CD4-positive, alpha-beta memory T cell (primary cell): ENCODE data around the gene ITGA2B. TPM values are rescaled to one million over a fixed set of nuclear protein-coding genes. Genes with fewer than 3 reads are reported as not detected.

Source experiments
- CTCF ChIA-PET: fragments of 350-600 bp; sonication (Branson Sonifier 250); formaldehyde crosslinking; loops from one replicate; lab custom pipeline; 2021; ENCODE audit warnings: inconsistent platforms; ENCODE audit not compliant: partially characterized antibody; lab: Charles Lee
- POLR2A ChIA-PET: fragments of 350-600 bp; sonication (Branson Sonifier 250); formaldehyde crosslinking; loops from one replicate; lab custom pipeline; 2021; ENCODE audit not compliant: partially characterized antibody; lab: Charles Lee
- DNase-seq, 5 donors: peaks; one replicate each; pipeline versions ENCODE4 v3.0.0 to v3.0.0-alpha.2; 2020 to 2022; ENCODE audit warnings: mixed read lengths in 1 of 5
- H3K27ac ChIP-seq: one replicate; pipeline ENCODE4 v1.7.0; 2013; ENCODE audit warnings: low read depth, low read length
- H3K27me3 ChIP-seq: 2 replicates; pipeline ENCODE4 v1.7.0; 2013; ENCODE audit warnings: mild to moderate bottlenecking, low read length, moderate library complexity; ENCODE audit not compliant: insufficient read depth
- H3K36me3 ChIP-seq: 2 replicates; pipeline ENCODE4 v1.7.0; 2013; ENCODE audit warnings: mild to moderate bottlenecking, low read length, moderate library complexity; ENCODE audit not compliant: insufficient read depth
- H3K4me1 ChIP-seq: 2 replicates; pipeline ENCODE4 v1.7.0; 2013; ENCODE audit warnings: mild to moderate bottlenecking, low read length, moderate library complexity; ENCODE audit not compliant: insufficient read depth
- H3K4me3 ChIP-seq, 2 donors: one replicate each; pipeline ENCODE4 v1.7.0; 2013; ENCODE audit warnings: low read length in 2 of 2, mild to moderate bottlenecking in 1 of 2
- H3K9me3 ChIP-seq, 2 donors: one replicate each; pipeline ENCODE4 v1.7.0; 2013; ENCODE audit warnings: low read length in 2 of 2, control low read depth in 1 of 2; ENCODE audit not compliant: control insufficient read depth in 1 of 2
- H3K27ac Mint-ChIP-seq, 7 donors: one replicate each; pipeline ENCODE4 v1.8.0; 2020 to 2021; ENCODE audit warnings: mixed read lengths in 7 of 7, mild to moderate bottlenecking in 6 of 7, inconsistent platforms in 3 of 7, moderate library complexity in 3 of 7
- H3K27me3 Mint-ChIP-seq, 2 donors: one replicate each; pipeline ENCODE4 v1.8.0; 2020 to 2021; ENCODE audit warnings: mixed read lengths in 2 of 2
- H3K36me3 Mint-ChIP-seq, 2 donors: one replicate each; pipeline ENCODE4 v1.8.0; 2020 to 2021; ENCODE audit warnings: mixed read lengths in 2 of 2, inconsistent platforms in 1 of 2, mild to moderate bottlenecking in 1 of 2
- H3K4me1 Mint-ChIP-seq, 4 donors: one replicate each; pipeline ENCODE4 v1.8.0; 2020 to 2021; ENCODE audit warnings: mixed read lengths in 4 of 4, mild to moderate bottlenecking in 1 of 4
- H3K4me3 Mint-ChIP-seq, 8 donors: one replicate each; pipeline ENCODE4 v1.8.0; 2020 to 2021; ENCODE audit warnings: mixed read lengths in 8 of 8, mild to moderate bottlenecking in 7 of 8, moderate library complexity in 6 of 8, inconsistent platforms in 3 of 8
- H3K9me3 Mint-ChIP-seq, 8 donors: one replicate each; pipeline ENCODE4 v1.8.0; 2020 to 2021; ENCODE audit warnings: mixed read lengths in 8 of 8, mild to moderate bottlenecking in 5 of 8, inconsistent platforms in 3 of 8, moderate library complexity in 1 of 8
- intact Hi-C: fragments of 100-400 bp; cut with micrococcal nuclease; formaldehyde crosslinking; loops from one replicate; pipeline ENCODE4 v1.15.1; 2023
- polyA plus RNA-seq, 2 donors: library from polyadenylated mRNA; unstranded; fragments of 300-500 nt; fragmentation: Illumina TruSeq; gene quantifications; one replicate each; pipeline ENCODE4 v1.2.3, GENCODE V29; 2021
- total RNA-seq, 2 experiments: library from RNA; stranded (reverse); gene quantifications; one replicate each; pipeline ENCODE4 v1.2.3, GENCODE V29; 2021

ITGA2B gene
- total and polyA plus RNA-seq, 4 experiments from 2014 or later: 0.44 to 1.0 TPM; not detected in 2

DNA sequence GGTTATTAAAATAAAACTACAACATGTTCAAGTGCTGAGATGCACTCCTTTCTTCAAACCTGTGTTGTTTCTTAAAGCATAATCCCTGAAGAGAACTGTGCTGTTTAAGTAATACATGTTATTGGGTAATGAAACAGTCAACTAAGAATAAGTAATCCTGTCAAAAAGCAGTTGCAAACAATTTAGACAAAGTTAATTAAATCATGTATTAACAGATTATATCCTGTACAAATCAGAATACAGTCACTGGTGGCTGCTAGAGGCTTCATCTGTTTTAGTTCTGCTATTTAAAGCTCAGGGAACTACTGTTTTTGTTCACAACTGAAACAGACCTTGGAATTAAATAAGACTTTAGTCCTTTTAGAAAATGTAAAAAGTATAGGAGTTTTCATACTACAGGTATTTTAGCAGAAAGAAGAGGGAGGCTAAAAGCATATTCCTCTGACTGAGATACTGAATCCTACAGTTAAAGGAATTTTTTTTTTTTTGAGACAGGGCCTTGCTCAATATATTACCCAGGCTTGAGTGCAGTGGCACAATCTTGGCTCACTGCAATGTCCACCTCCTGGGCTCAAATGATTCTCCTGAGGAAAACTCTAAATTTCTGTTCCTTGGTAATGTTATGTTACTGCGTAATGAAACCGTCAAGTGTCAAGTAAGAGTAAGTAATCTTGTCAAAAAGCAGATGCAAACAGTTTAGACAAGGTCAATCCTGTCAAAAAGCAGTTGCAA lies 27.3 kb upstream of the ITGA2B start:
- Histone ChIP-seq H3K27me3 (no peaks in the 10 kb centered on the region), H3K9me3 (no peaks in the 10 kb centered on the region), H3K4me1 (no peaks in the 10 kb centered on the region), H3K27ac (no peak overlapping the region), H3K36me3 (peaks cover 13% of the 10 kb centered on the region), H3K4me3 (no peak overlapping the region)
- H3K4me1 Mint-ChIP-seq: peaks cover 0 to 4% (median under 1%) of the 10 kb centered on the region in 4 donors
- intact Hi-C loops: no loop called here
- H3K36me3 Mint-ChIP-seq: peaks cover 38 to 59% of the 10 kb centered on the region in 2 donors
- H3K9me3 Mint-ChIP-seq: no peaks in the 10 kb centered on the region
- ChIA-PET CTCF (no interaction called here), POLR2A (no interaction called here)
- no peak for DNase-seq
- no peak overlapping the region for H3K27ac Mint-ChIP-seq
- H3K4me3 Mint-ChIP-seq: no peak overlapping the region
- no peaks in the 10 kb centered on the region for H3K27me3 Mint-ChIP-seq

DNA sequence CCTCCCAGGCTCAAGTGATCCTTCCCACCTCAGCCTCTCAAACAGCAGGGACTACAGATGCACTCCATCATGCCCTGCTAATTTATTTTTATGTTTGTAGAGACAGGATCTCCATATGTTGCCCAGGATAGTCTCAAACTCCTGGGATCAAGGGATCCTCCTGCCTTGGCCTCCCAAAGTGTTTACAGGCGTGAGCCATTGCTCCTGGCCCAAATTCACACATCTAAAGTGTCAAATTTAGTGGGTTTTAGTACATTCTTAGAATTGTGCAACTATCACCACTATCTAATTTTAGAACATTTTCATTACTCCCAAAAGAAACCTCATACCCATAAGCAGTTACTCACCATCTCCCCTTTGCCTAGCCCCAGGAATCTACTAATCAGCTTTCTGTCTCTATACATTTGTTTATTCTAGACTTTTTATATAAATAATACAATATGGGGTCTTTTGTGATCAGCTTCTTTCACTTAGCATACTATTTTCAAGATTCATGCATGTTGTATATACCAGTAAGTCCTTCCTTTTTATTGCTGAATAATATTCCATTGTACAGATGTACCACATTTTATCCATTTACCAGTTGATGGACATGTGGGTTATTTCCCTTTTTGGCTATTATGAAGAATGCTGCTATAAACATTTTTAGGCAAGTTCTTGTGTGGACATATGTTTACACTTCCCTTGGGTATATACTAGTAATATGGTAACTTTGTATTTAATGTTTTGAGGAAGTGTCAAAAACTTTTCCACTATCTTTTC lies 25.1 kb upstream of the ITGA2B start:
- no peak overlapping the region for H3K27ac Mint-ChIP-seq
- CTCF ChIA-PET: no interaction called here

GRCh38 chr17:44409309-44410028 lies 20.0 kb upstream of the ITGA2B start:
- no peaks in the 10 kb centered on the region for H3K9me3 Mint-ChIP-seq
- Histone ChIP-seq H3K4me1 (no peaks in the 10 kb centered on the region), H3K27me3 (no peaks in the 10 kb centered on the region), H3K27ac (no peak overlapping the region), H3K36me3 (peaks cover 6% of the 10 kb centered on the region), H3K9me3 (no peaks in the 10 kb centered on the region), H3K4me3 (no peak overlapping the region)
- ChIA-PET POLR2A (no interaction called here), CTCF (no interaction called here)
- H3K4me3 Mint-ChIP-seq: no peak overlapping the region
- no peak for DNase-seq
- intact Hi-C loops: no loop called here
- H3K27ac Mint-ChIP-seq: no peak overlapping the region
- H3K27me3 Mint-ChIP-seq: no peaks in the 10 kb centered on the region
- peaks cover 0 to 8% (median 2%) of the 10 kb centered on the region in 4 donors for H3K4me1 Mint-ChIP-seq
- H3K36me3 Mint-ChIP-seq: peaks cover 18 to 40% of the 10 kb centered on the region in 2 donors

More for the DNA sequence above, 25.1 kb upstream of the ITGA2B start:
- Mint-ChIP-seq H3K27me3 (no peaks in the 10 kb centered on the region), H3K36me3 (peaks cover 33 to 56% of the 10 kb centered on the region in 2 donors), H3K4me3 (no peak overlapping the region), H3K4me1 (peaks cover 0 to 4% (median 2%) of the 10 kb centered on the region in 4 donors), H3K9me3 (no peaks in the 10 kb centered on the region)
- intact Hi-C loops: no loop called here
- DNase-seq: no peak
- POLR2A ChIA-PET: no interaction called here
- Histone ChIP-seq H3K4me3 (no peak overlapping the region), H3K4me1 (no peaks in the 10 kb centered on the region), H3K9me3 (no peaks in the 10 kb centered on the region), H3K36me3 (peaks cover 9% of the 10 kb centered on the region), H3K27ac (no peak overlapping the region), H3K27me3 (no peaks in the 10 kb centered on the region)

GRCh38 chr17:44408786-44409185 lies 19.3 kb upstream of the ITGA2B start:
- H3K4me1 Mint-ChIP-seq: peaks cover 0 to 8% (median 2%) of the 10 kb centered on the region in 4 donors
- intact Hi-C loops: no loop called here
- Histone ChIP-seq H3K4me1 (no peaks in the 10 kb centered on the region), H3K27ac (no peak overlapping the region), H3K4me3 (no peak overlapping the region), H3K9me3 (no peaks in the 10 kb centered on the region), H3K27me3 (no peaks in the 10 kb centered on the region), H3K36me3 (peaks cover 6% of the 10 kb centered on the region)
- H3K9me3 Mint-ChIP-seq: no peaks in the 10 kb centered on the region
- peaks cover 17 to 37% of the 10 kb centered on the region in 2 donors for H3K36me3 Mint-ChIP-seq
- ChIA-PET CTCF (no interaction called here), POLR2A (no interaction called here)
- H3K27me3 Mint-ChIP-seq: no peaks in the 10 kb centered on the region
- no peak overlapping the region for H3K4me3 Mint-ChIP-seq
- no peak overlapping the region for H3K27ac Mint-ChIP-seq
- no peak for DNase-seq

DNA sequence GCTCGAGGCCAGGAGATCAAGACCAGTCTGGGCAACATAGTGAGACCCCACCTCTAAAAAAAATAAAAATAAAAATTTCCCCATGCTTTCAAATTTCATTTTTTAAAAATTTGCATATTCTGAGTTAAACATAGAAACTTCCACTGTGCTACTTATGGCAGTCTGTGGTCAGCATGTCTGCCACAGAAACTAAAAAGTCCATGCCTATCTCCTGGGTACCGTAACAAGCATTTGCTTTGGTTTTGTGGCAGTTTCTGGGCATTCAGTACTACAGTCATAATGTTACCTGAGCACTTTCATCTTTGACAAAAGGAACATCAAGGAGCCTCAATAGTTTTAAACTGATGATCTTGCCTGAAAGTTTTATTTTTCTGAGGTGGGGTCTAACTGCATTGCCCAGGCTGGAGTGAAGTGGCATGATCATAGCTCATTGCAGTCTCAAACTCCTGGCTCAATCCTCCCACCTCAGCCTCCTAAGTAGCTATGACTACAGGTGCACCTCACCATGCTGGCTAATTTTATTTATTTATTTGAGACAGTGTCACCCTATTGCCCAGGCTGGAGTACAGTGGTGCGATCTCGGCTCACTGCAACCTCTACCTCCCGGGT lies 13.2 kb upstream of the ITGA2B start:
- Histone ChIP-seq H3K27me3 (no peaks in the 10 kb centered on the region), H3K4me1 (no peaks in the 10 kb centered on the region), H3K36me3 (peaks cover 41% of the 10 kb centered on the region), H3K9me3 (no peaks in the 10 kb centered on the region), H3K4me3 (no peak overlapping the region), H3K27ac (no peak overlapping the region)
- H3K9me3 Mint-ChIP-seq: no peaks in the 10 kb centered on the region
- intact Hi-C loops: no loop called here
- CTCF ChIA-PET: no interaction called here
- POLR2A ChIA-PET: no interaction called here
- H3K27me3 Mint-ChIP-seq: no peaks in the 10 kb centered on the region
- H3K27ac Mint-ChIP-seq: no peak overlapping the region
- no peak for DNase-seq
- peaks cover 55 to 60% of the 10 kb centered on the region in 2 donors for H3K36me3 Mint-ChIP-seq
- no peak overlapping the region for H3K4me3 Mint-ChIP-seq
- H3K4me1 Mint-ChIP-seq: no peaks in the 10 kb centered on the region

DNA sequence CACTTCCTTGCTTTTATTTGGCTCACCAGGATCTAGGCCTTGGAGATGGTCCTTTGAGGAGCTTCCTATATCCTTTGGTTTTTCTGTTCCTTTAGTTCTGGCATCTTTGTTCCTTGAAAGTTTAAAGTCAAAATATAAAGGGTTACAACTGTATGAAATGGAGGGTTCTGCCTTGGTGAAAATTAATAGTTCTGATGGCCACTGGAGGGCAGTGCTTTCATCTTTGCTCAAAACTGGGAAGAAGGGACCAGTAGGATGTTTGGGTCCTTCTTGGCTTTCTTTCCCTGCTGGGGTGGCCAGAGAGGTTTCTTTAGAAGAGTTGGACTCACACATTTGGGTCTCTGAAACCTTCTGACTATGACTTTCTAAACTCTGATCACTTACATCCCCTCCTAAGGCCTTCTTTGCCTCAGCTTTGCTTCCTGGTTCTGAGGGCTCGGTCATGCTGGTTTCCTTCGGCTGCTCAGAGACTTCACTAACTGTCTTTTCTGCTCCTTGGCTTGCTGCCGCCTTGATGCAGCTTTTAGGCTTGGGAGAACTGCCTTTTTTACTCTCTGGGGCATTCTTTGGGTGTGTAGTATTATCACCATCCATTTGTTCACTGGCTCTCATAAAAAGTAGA lies 10.9 kb upstream of the ITGA2B start:
- CTCF ChIA-PET: interaction anchor here (1.0 to 1.5 kb wide), 2 partner anchors 11 to 48 kb away, joined by 3 to 4 read pairs; partner anchors contain the start of gene ITGA2B

More for the DNA sequence above, 10.9 kb upstream of the ITGA2B start:
- Mint-ChIP-seq H3K9me3 (no peaks in the 10 kb centered on the region), H3K36me3 (peaks cover 59% of the 10 kb centered on the region in 2 donors), H3K4me3 (no peak overlapping the region), H3K27me3 (no peaks in the 10 kb centered on the region), H3K4me1 (no peaks in the 10 kb centered on the region), H3K27ac (peak overlapping the region in 2 of 7 donors; percentile 31 to 65)
- Histone ChIP-seq H3K27me3 (no peaks in the 10 kb centered on the region), H3K36me3 (peaks cover 40% of the 10 kb centered on the region), H3K4me3 (no peak overlapping the region), H3K27ac (no peak overlapping the region), H3K4me1 (no peaks in the 10 kb centered on the region), H3K9me3 (no peaks in the 10 kb centered on the region)
- DNase-seq: no peak
- POLR2A ChIA-PET: no interaction called here
- intact Hi-C loops: no loop called here
